ENCODE results near the gene DUOX2.

The DUOX2 gene

GRCh38 chr15:45156744-45157455, 42.9 kb upstream of the DUOX2 start:
- Histone ChIP-seq H3K27me3 (replicated peaks; ENCODE audit: control insufficient read depth, insufficient read depth, low read length) (no peaks in the 10 kb centered on the region), H3K36me3 (ENCODE audit: control insufficient read depth, insufficient read depth, low read length) (no peaks in the 10 kb centered on the region; the same call in 1 of the 2 replicates), H3K4me3 (replicated peaks; ENCODE audit: low read depth, low read length) (no peak overlapping the region)
- TF ChIP-seq CTCF (IDR thresholded peaks at IDR 0.05; ENCODE audit: insufficient read depth, low read length, poor library complexity, severe bottlenecking) = no peak
- DNase-seq (ENCODE audit: extremely low read depth, insufficient read length) = no peak

- DNase-seq (ENCODE audit: extremely low read depth, insufficient read length) = no peak
- no peak for TF ChIP-seq CTCF (IDR thresholded peaks at IDR 0.05; ENCODE audit: insufficient read depth, low read length, poor library complexity, severe bottlenecking)
- H3K4me3 ChIP-seq (replicated peaks; ENCODE audit: low read depth, low read length) = no peak overlapping the region
- no peaks in the 10 kb centered on the region; the same call in 1 of the 2 replicates for H3K36me3 ChIP-seq (ENCODE audit: control insufficient read depth, insufficient read depth, low read length)
- H3K27me3 ChIP-seq (replicated peaks; ENCODE audit: control insufficient read depth, insufficient read depth, low read length) = no peaks in the 10 kb centered on the region
Measured at GRCh38 chr15:45155739-45156138, 41.8 kb upstream of the DUOX2 start.

GRCh38 chr15:45151998-45152828, 38.2 kb upstream of the DUOX2 start:
- no peak for TF ChIP-seq CTCF (IDR thresholded peaks at IDR 0.05; ENCODE audit: insufficient read depth, low read length, poor library complexity, severe bottlenecking)
- Histone ChIP-seq H3K27me3 (replicated peaks; ENCODE audit: control insufficient read depth, insufficient read depth, low read length) (no peaks in the 10 kb centered on the region), H3K36me3 (ENCODE audit: control insufficient read depth, insufficient read depth, low read length) (no peaks in the 10 kb centered on the region; the same call in 1 of the 2 replicates), H3K4me3 (replicated peaks; ENCODE audit: low read depth, low read length) (no peak overlapping the region)
- DNase-seq (ENCODE audit: extremely low read depth, insufficient read length) = no peak

- Histone ChIP-seq H3K27me3 (replicated peaks; ENCODE audit: control insufficient read depth, insufficient read depth, low read length) (no peaks in the 10 kb centered on the region), H3K4me3 (replicated peaks; ENCODE audit: low read depth, low read length) (no peak overlapping the region), H3K36me3 (ENCODE audit: control insufficient read depth, insufficient read depth, low read length) (no peaks in the 10 kb centered on the region; the same call in 1 of the 2 replicates)
- TF ChIP-seq CTCF (IDR thresholded peaks at IDR 0.05; ENCODE audit: insufficient read depth, low read length, poor library complexity, severe bottlenecking) = no peak
- no peak for DNase-seq (ENCODE audit: extremely low read depth, insufficient read length)
Measured at GRCh38 chr15:45150997-45151396, 37.0 kb upstream of the DUOX2 start.

- DNase-seq (ENCODE audit: extremely low read depth, insufficient read length) = no peak
- H3K27me3 ChIP-seq (replicated peaks; ENCODE audit: control insufficient read depth, insufficient read depth, low read length) = no peaks in the 10 kb centered on the region
- H3K36me3 ChIP-seq (ENCODE audit: control insufficient read depth, insufficient read depth, low read length) = no peaks in the 10 kb centered on the region; the same call in 1 of the 2 replicates
- no peak overlapping the region for H3K4me3 ChIP-seq (replicated peaks; ENCODE audit: low read depth, low read length)
- no peak for TF ChIP-seq CTCF (IDR thresholded peaks at IDR 0.05; ENCODE audit: insufficient read depth, low read length, poor library complexity, severe bottlenecking)
Measured at GRCh38 chr15:45150481-45150880, 36.5 kb upstream of the DUOX2 start.
